ENCODE results near the gene SOWAHA. TPM values are rescaled to one million over a fixed set of nuclear protein-coding genes. Genes with fewer than 3 reads are reported as not detected.

SOWAHA gene
- total and polyA plus RNA-seq, 2 of the 8 experiments (the other 6 are each of a cell fraction or from before 2014, with no cell fraction given), result 0.09 to 0.11 TPM

DNA sequence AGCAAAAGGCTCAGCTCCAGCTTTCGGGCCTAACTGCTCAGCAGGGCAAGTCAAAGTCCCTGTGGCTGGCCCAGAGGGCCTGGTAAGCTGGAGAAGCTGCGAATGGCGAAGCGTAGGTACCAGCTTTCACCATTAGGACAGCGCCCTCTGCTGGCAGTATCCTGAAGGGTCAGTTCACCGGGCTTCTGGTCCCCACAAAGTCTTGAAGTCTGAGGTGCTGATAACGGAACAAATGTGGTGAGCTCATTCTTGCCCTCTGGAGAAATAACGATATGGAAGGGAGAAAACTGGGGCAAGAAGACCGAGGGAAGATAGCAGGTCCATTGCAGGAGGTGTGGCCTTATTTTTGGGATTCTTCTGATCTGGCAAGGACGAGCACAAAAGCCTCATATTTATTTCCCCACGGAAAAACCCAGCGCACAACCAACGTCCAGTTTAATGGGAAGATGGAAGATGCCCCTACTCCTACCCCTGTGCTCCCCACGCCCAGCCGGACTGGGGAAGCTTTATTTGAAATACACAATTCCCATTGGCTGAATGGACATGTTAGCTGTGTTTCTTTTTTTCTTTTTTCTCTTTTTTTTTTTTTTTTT is 7.2 kb downstream of the SOWAHA start (continued):
- TF ChIP-seq SP1 (IDR thresholded peaks at IDR 0.05; ENCODE audit: low read depth, low read length), result no peak
- TF ChIP-seq EGR1 (IDR thresholded peaks at IDR 0.05; ENCODE audit: borderline replicate concordance, low read depth, low read length), result no peak
- no peak for TF ChIP-seq RNF2 (IDR thresholded peaks at IDR 0.05; ENCODE audit: borderline replicate concordance, low read depth, low read length, missing control alignments, poor library complexity, severe bottlenecking)
- no peak for TF ChIP-seq MAFK (IDR thresholded peaks at IDR 0.05; ENCODE audit: low read depth, low read length)
- no peak for TF ChIP-seq NRF1 (IDR thresholded peaks at IDR 0.05; ENCODE audit: low read depth, low read length)
- no peak for TF ChIP-seq HDAC6 (IDR thresholded peaks at IDR 0.05; ENCODE audit: low read depth, low read length)
- TF ChIP-seq TEAD4 (IDR thresholded peaks at IDR 0.05; ENCODE audit: low read depth, low read length), result no peak
- TF ChIP-seq POLR2A (IDR thresholded peaks at IDR 0.05; ENCODE audit: control extremely low read depth in 1 of 2, low read depth in 2 of 2, low read length in 2 of 2), result no peak
- TF ChIP-seq YY1 (IDR thresholded peaks at IDR 0.05; ENCODE audit: low read depth, low read length), result peak; percentile 76
- TF ChIP-seq SUZ12 (IDR thresholded peaks at IDR 0.05; ENCODE audit: low read length), result no peak
- no peak for TF ChIP-seq RXRA (IDR thresholded peaks at IDR 0.05; ENCODE audit: insufficient read depth, low read depth, low read length)
- no peak for TF ChIP-seq GTF2F1 (IDR thresholded peaks at IDR 0.05; ENCODE audit: borderline replicate concordance, low read depth, low read length)
- TF ChIP-seq PHF8 (conservative IDR thresholded peaks at IDR 0.05; ENCODE audit: low read depth, low read length), result no peak
- no peak for TF ChIP-seq KDM4A (IDR thresholded peaks at IDR 0.05; ENCODE audit: low read depth, low read length, severe bottlenecking)
- 0 out of 4 replicates have a peak, but pooled peaks of 1 of the 2 experiments have one; percentile 24 for TF ChIP-seq HDAC2 (IDR thresholded peaks at IDR 0.05; ENCODE audit: borderline replicate concordance in 1 of 2, low read depth in 2 of 2, low read length in 2 of 2)
- no peak for TF ChIP-seq POLR2AphosphoS5 (IDR thresholded peaks at IDR 0.05; ENCODE audit: low read depth, low read length)
- no peak for TF ChIP-seq BRCA1 (IDR thresholded peaks at IDR 0.05; ENCODE audit: low read depth, low read length)
- TF ChIP-seq, protein P1, sequence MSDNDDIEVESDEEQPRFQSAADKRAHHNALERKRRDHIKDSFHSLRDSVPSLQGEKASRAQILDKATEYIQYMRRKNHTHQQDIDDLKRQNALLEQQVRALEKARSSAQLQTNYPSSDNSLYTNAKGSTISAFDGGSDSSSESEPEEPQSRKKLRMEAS (IDR thresholded peaks at IDR 0.05), result no peak
- no peak for TF ChIP-seq BCL11A (IDR thresholded peaks at IDR 0.05; ENCODE audit: low read depth in 2 of 2, low read length in 2 of 2)
- TF ChIP-seq SIRT6 (IDR thresholded peaks at IDR 0.05; ENCODE audit: low read length), result no peak
- TF ChIP-seq, protein P2, sequence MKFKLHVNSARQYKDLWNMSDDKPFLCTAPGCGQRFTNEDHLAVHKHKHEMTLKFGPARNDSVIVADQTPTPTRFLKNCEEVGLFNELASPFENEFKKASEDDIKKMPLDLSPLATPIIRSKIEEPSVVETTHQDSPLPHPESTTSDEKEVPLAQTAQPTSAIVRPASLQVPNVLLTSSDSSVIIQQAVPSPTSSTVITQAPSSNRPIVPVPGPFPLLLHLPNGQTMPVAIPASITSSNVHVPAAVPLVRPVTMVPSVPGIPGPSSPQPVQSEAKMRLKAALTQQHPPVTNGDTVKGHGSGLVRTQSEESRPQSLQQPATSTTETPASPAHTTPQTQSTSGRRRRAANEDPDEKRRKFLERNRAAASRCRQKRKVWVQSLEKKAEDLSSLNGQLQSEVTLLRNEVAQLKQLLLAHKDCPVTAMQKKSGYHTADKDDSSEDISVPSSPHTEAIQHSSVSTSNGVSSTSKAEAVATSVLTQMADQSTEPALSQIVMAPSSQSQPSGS (IDR thresholded peaks at IDR 0.05; ENCODE audit: low read length), result peak; percentile 72; the same call in 1 of the 2 replicates
- no peak for TF ChIP-seq SAP30 (IDR thresholded peaks at IDR 0.05; ENCODE audit: insufficient read depth, insufficient replicate concordance, low read length)
- TF ChIP-seq CREB1 (IDR thresholded peaks at IDR 0.05), result no peak; the same call in 1 of the 2 replicates
- no peak for TF ChIP-seq CHD1 (IDR thresholded peaks at IDR 0.05; ENCODE audit: low read depth, low read length)
